COR-L47 (cell line): Measurements from ENCODE around the gene SIK3.
A peak's percentile ranks its signal among the peaks of the same experiment; 100 is the strongest.
"Not testable (repeated sequence)": the region's sequence is repeated elsewhere in the genome, so short reads cannot be mapped to it uniquely, and the experiment has no call there.

Experiments used
- DNase-seq: peaks from one replicate; lab custom pipeline; 2025; lab: John Stamatoyannopoulos, UW

SIK3 gene

GRCh38 chr11:117098269-117099232 is at the start of gene SIK3:
Gene SIK3, minus strand, starts transcription at chr11:117098428. Its CDS starts 13 bp downstream, at chr11:117098415.
- DNase-seq, result peak; percentile 96

GRCh38 chr11:117146521-117146920 is 48.3 kb upstream of the SIK3 start:
- no peak for DNase-seq

GRCh38 chr11:117145393-117145761 is 47.1 kb upstream of the SIK3 start:
- DNase-seq, result peak; percentile 9

- peak; percentile 35 for DNase-seq
These were observed 46.5 kb upstream of the SIK3 start for GRCh38 chr11:117144477-117145392.

- peak; percentile 94 for DNase-seq
These were observed 45.7 kb upstream of the SIK3 start, which contains the start of gene PAFAH1B2 for GRCh38 chr11:117143871-117144476. Gene PAFAH1B2, plus strand, starts transcription at chr11:117144287. Its CDS starts 8,161 bp downstream, at chr11:117152448.

- peak; percentile 51 for DNase-seq
These were observed 45.2 kb upstream of the SIK3 start for GRCh38 chr11:117143390-117143789.

- not testable (repeated sequence) for DNase-seq
These were observed 39.2 kb upstream of the SIK3 start for GRCh38 chr11:117137223-117138086.

GRCh38 chr11:117134979-117135378 is 36.8 kb upstream of the SIK3 start:
- DNase-seq, result not testable (repeated sequence)

- DNase-seq, result no peak
These were observed 36.2 kb upstream of the SIK3 start for GRCh38 chr11:117134431-117134830.

- DNase-seq, result no peak
These were observed 32.7 kb upstream of the SIK3 start for GRCh38 chr11:117130879-117131278.

- not testable (repeated sequence) for DNase-seq
These were observed 32.2 kb upstream of the SIK3 start for GRCh38 chr11:117130396-117130795.

- no peak for DNase-seq
These were observed 30.1 kb upstream of the SIK3 start for GRCh38 chr11:117128289-117128688.

GRCh38 chr11:117127171-117127901 is 29.1 kb upstream of the SIK3 start:
- DNase-seq, result no peak

- no peak for DNase-seq
These were observed 28.2 kb upstream of the SIK3 start for GRCh38 chr11:117126223-117126965.

- no peak for DNase-seq
These were observed 24.3 kb upstream of the SIK3 start for GRCh38 chr11:117122556-117122955.

GRCh38 chr11:117121176-117121575 is 22.9 kb upstream of the SIK3 start:
- DNase-seq, result no peak

- DNase-seq, result no peak
These were observed 19.5 kb upstream of the SIK3 start for GRCh38 chr11:117117681-117118080.

GRCh38 chr11:117112939-117113338 is 14.7 kb upstream of the SIK3 start:
- not testable (repeated sequence) for DNase-seq

- DNase-seq, result not testable (repeated sequence)
These were observed 14.3 kb upstream of the SIK3 start for GRCh38 chr11:117112497-117112896.
